OCI-M2 (cell line): ENCODE results near the gene FRMD3.

Experiments
- DNase-seq: peaks from one replicate; lab custom pipeline; 2025; ENCODE audit not compliant: unreplicated experiment; lab: John Stamatoyannopoulos, UW

FRMD3 gene

GRCh38 chr9:83287021-83287420, 251.2 kb downstream of the FRMD3 start:
- DNase-seq, result no peak

- DNase-seq, result no peak
Measured at GRCh38 chr9:83285445-83286225, 252.6 kb downstream of the FRMD3 start.

- DNase-seq, result no peak
Measured at GRCh38 chr9:83284746-83285145, 253.5 kb downstream of the FRMD3 start.

GRCh38 chr9:83283528-83283927, 254.7 kb downstream of the FRMD3 start:
- no peak for DNase-seq

DNA sequence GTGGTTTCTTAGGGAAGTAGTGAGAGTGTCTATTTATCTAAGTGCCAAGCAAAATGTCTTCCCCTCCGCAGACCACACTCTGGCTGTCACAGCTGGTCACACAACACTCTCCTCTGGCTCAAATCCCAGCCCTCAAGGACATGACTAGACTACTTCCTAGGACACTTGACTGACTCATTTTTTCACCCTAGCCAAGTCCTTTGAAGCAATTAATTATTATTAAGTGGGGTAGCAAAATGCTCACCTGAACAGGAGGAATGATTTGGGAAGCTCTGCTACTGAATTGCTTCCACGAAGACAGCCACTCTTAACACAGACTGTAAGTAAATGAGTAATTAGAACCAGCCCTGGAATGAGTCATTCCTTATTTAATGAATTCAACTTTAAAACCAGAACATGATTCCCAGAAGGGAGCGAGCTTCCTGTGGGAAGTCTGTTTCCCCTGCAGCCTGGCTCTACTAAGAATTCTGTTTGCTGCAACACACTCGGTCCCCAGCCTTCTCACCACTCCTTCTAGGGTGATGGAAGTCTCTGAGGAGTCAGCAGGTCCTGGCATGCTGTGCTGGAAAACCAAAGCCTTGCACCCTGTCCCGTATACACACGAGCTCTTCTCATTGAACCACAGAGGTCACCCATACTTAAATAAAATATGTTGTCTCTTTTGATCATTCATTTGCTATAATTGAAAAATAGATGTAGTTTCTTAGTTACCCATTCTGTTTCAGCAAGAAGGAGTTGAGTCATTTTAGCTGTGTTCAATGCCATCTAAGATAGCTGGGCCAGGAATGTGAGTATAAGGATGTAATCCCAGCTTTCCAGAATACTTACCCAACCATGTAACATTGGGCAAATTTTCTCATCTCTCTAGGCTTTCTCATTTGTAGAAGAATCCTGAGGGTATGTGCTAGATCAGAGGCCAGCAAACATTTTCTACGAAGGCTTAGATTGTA, 256.6 kb downstream of the FRMD3 start:
- DNase-seq, result no peak

GRCh38 chr9:83280790-83281189, 257.4 kb downstream of the FRMD3 start:
- DNase-seq, result no peak

DNA sequence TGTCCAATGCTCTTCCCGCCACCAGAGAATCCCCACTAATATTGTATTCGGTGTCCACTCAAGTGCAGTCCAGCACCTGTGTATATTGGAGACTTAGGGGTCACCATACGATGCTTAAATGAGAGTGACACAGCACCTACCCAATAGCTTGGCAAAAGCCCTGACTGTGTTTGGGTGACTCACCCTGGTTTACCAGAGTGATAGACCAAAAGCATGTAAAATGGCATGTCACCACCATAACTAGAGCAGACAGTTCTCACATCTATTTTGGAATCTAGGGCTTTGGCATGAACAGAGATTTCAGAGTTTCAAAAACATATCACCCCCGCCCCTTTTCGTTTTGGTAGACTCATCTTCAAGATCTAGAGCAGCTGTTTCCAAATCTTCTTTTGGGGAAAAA, 257.9 kb downstream of the FRMD3 start:
- no peak for DNase-seq

DNA sequence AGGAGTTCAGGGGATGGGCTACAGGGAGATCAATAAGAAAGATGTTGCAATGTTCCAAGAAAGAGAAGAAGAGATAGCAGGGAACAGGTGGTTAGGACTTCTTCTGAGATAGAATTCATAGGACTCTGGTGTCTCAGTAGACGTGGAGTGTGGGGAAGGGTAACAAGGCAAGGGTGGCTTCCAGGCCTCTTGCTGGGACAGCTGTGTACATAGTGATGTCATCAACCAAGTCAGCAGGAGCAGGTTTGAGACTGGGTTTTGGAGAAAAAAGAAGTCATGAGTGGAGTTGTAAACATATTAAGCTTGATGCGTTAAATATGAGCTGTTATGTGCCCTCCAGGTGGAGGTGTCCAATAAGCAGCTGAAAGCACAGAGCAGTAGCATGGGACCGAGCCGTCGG, 263.4 kb downstream of the FRMD3 start:
- DNase-seq, result no peak

DNA sequence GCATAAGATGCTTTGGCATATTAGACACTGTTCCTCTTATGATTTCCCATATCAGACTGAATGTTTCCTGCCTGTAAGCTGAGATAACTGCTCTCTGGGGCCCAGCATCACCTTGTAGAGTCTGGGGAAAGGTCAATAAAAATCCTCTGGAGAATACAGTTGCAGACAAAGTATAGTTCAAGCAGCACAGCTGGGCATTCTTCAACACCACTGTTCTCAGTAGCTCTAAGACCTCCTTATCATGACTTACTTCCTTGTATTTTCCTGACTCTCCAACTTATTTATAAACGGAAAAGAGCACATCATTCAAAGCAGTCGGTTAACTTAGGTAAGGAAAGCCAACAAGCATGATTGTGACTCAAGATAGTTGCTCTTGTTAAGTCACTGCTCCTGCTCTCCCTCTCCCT, 266.5 kb downstream of the FRMD3 start:
- peak; percentile 16 for DNase-seq

- no peak for DNase-seq
Measured at GRCh38 chr9:83270116-83270515, 268.1 kb downstream of the FRMD3 start.

GRCh38 chr9:83267741-83268140, 270.5 kb downstream of the FRMD3 start:
- no peak for DNase-seq

GRCh38 chr9:83266666-83267496, 271.3 kb downstream of the FRMD3 start:
- no peak for DNase-seq

GRCh38 chr9:83266331-83266665, 271.9 kb downstream of the FRMD3 start:
- no peak for DNase-seq

GRCh38 chr9:83264315-83264714, 273.9 kb downstream of the FRMD3 start:
- no peak for DNase-seq

- no peak for DNase-seq
Measured at GRCh38 chr9:83259558-83259957, 278.6 kb downstream of the FRMD3 start.

GRCh38 chr9:83257937-83258891, 280.0 kb downstream of the FRMD3 start:
- DNase-seq, result no peak

- no peak for DNase-seq
Measured at GRCh38 chr9:83247732-83248131, 290.5 kb downstream of the FRMD3 start.

DNA sequence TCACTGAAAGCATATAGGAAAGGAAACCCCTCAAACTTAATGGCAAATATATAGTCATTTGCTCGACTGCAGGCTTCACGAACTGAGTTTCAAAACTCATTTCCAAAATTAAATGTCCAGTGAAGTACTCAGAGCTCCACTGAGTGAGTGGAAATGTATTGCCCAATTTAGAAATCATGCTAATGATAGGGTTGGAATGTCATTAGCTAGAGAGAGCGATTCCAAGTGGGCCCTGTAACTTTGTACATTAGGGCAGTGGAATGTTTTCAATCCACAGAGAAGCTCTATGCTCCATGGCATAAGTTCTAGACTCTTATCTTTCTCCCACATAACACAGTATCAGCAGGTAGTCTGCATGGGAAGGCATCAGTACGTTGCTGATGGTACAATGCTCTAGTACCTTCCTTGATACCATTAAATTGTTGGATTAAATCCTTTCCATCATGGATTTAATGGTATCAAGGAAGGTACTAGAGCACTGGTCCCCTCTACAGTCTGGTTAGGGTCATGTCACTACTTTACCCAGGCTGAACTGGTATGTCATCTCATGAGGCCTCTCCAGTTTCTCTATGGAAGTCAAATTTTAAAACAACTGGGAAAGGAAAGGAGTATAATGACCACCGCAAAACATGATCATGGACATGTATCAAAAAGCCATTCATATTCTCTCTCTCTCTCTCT, 292.1 kb downstream of the FRMD3 start:
- DNase-seq, result no peak

- DNase-seq, result no peak
Measured at GRCh38 chr9:83242066-83242465, 296.1 kb downstream of the FRMD3 start.

GRCh38 chr9:83240671-83241070, 297.5 kb downstream of the FRMD3 start:
- DNase-seq, result no peak
